Mucosa of descending colon (tissue), 3 donors: ENCODE measurements around the gene TIMM8A. TPM values are rescaled to one million over a fixed set of nuclear protein-coding genes. Genes with fewer than 3 reads are reported as not detected.
A peak's percentile ranks its signal among the peaks of the same experiment; 100 is the strongest.
"Not testable (repeated sequence)": the region's sequence is repeated elsewhere in the genome, so short reads cannot be mapped to it uniquely, and the experiment has no call there.

Experiments used
- ATAC-seq: fragments of 200-7000 bp; cut with Tn5 transposase; one replicate; pipeline ENCODE4 v1.9.1; 2020; ENCODE audit warnings: mild to moderate bottlenecking, moderate library complexity
- DNase-seq, 3 donors: peaks; one replicate each; pipeline ENCODE4 v3.0.0-alpha.2; 2020
- H3K36me3 ChIP-seq: fragments of 200-600 bp; one replicate; pipeline ENCODE4 v1.8.0; 2021; ENCODE audit warnings: low read depth, mild to moderate bottlenecking
- H3K4me1 ChIP-seq: fragments of 200-600 bp; one replicate; pipeline ENCODE4 v1.8.0; 2021; ENCODE audit warnings: low read depth, mild to moderate bottlenecking
- H3K4me3 ChIP-seq: fragments of 200-600 bp; one replicate; pipeline ENCODE4 v1.8.0; 2021; ENCODE audit warnings: mild to moderate bottlenecking
- H3K9me3 ChIP-seq: fragments of 200-600 bp; one replicate; pipeline ENCODE4 v1.8.0; 2021; ENCODE audit warnings: mild to moderate bottlenecking
- CTCF ChIP-seq: fragments of 200-600 bp; IDR thresholded peaks from one replicate; pipeline ENCODE4 v1.8.0; 2022; ENCODE audit warnings: antibody characterized with exemption, mild to moderate bottlenecking
- intact Hi-C, 2 donors: fragments of 100-400 bp; cut with DNase I in 1 of 2; cut with micrococcal nuclease in 1 of 2; formaldehyde crosslinking; loops; one replicate each; pipeline versions ENCODE4 v1.11.0 to v1.11.1; 2022; cut with DNase I, micrococcal nuclease
- total RNA-seq, 3 donors: library from RNA; stranded (reverse); fragmentation: NEBNext Ultra II Directional in 2 of 3; extraction: Animal tissue kit (Norgen Biotek cat#: 25700) in 2 of 3; gene quantifications; one replicate each; pipeline versions ENCODE4 v1.2.1 to v1.2.4, GENCODE V29; 2021 to 2023
- donor health status: DM: no; HTN: no; CAD: no; lungs with moderate emphysema.
- donor health status: DM: no; HTN: no; CAD: no.
- donor health status: DM: no; HTN: yes; CAD: no.

TIMM8A gene
- total RNA-seq, 3 donors from 2014 or later, result 13.6 to 17.7 (median 13.9) TPM

- intact Hi-C loops, result no loop called here
- no peak for DNase-seq
These were observed 11.4 kb upstream of the TIMM8A start for GRCh38 chrX:101359966-101360365.

GRCh38 chrX:101357166-101357795, 8.7 kb upstream of the TIMM8A start:
- no peaks in the 10 kb centered on the region for H3K4me1 ChIP-seq
- TF ChIP-seq CTCF, result no peak
- H3K4me3 ChIP-seq, result no peak overlapping the region
- DNase-seq (peak in 1 of 3 donors; percentile 16), ATAC-seq (peak; percentile 47)
- no peaks in the 10 kb centered on the region for H3K36me3 ChIP-seq
- intact Hi-C loops, result no loop called here
- H3K9me3 ChIP-seq, result no peaks in the 10 kb centered on the region

More at GRCh38 chrX:101359966-101360365, 11.4 kb upstream of the TIMM8A start:
- Histone ChIP-seq H3K36me3 (no peaks in the 10 kb centered on the region), H3K9me3 (no peaks in the 10 kb centered on the region), H3K4me1 (no peaks in the 10 kb centered on the region), H3K4me3 (no peak overlapping the region)
- ATAC-seq, result no peak
- no peak for TF ChIP-seq CTCF

- intact Hi-C loops, result no loop called here
- no peaks in the 10 kb centered on the region for H3K9me3 ChIP-seq
- H3K36me3 ChIP-seq, result no peaks in the 10 kb centered on the region
- DNase-seq (no peak), ATAC-seq (no peak)
- H3K4me3 ChIP-seq, result no peak overlapping the region
- H3K4me1 ChIP-seq, result no peaks in the 10 kb centered on the region
- TF ChIP-seq CTCF, result no peak
These were observed 636 bp upstream of the TIMM8A start for GRCh38 chrX:101349193-101349562.

- peak overlapping the region; percentile 40 for H3K4me3 ChIP-seq
- intact Hi-C loops, result no loop called here
- H3K4me1 ChIP-seq, result no peaks in the 10 kb centered on the region
- H3K9me3 ChIP-seq, result no peaks in the 10 kb centered on the region
- H3K36me3 ChIP-seq, result no peaks in the 10 kb centered on the region
- TF ChIP-seq CTCF, result no peak
- peak; percentile 24 for ATAC-seq
- peak in 1 of 3 donors; percentile 9 for DNase-seq
These were observed 587 bp downstream of the TIMM8A start for GRCh38 chrX:101347859-101348451.

GRCh38 chrX:101337776-101338271, 10.7 kb downstream of the TIMM8A start:
- Histone ChIP-seq H3K9me3 (no peaks in the 10 kb centered on the region), H3K4me3 (no peak overlapping the region), H3K4me1 (no peaks in the 10 kb centered on the region), H3K36me3 (no peaks in the 10 kb centered on the region)
- DNase-seq, result no peak
- TF ChIP-seq CTCF, result no peak
- ATAC-seq, result no peak
- intact Hi-C loops, result no loop called here

- H3K4me1 ChIP-seq, ATAC-seq, H3K4me3 ChIP-seq, DNase-seq, intact Hi-C loops, H3K36me3 ChIP-seq, H3K9me3 ChIP-seq: not testable (repeated sequence)
These were observed 14.2 kb downstream of the TIMM8A start for GRCh38 chrX:101334310-101334709.

GRCh38 chrX:101326600-101326999, 21.9 kb downstream of the TIMM8A start:
- H3K4me3 ChIP-seq, H3K36me3 ChIP-seq, H3K4me1 ChIP-seq, H3K9me3 ChIP-seq, intact Hi-C loops: not testable (repeated sequence)
- DNase-seq (peak; percentile 28 to 61 (median 55)), ATAC-seq (peak; percentile 51)
